Psoas muscle (tissue), 8 donors: ENCODE measurements around the gene HEATR1. TPM values are rescaled to one million over a fixed set of nuclear protein-coding genes. Genes with fewer than 3 reads are reported as not detected.

Experiments used
- ATAC-seq, 4 donors: fragments of 200-7000 bp; cut with Tn5 transposase; one replicate each; pipeline ENCODE4 v1.9.1; 2020; ENCODE audit warnings: moderate library complexity in 3 of 4, mild to moderate bottlenecking in 2 of 4
- DNase-seq, 2 donors: peaks; one replicate each; pipeline ENCODE4 v3.0.0-alpha.2; 2020
- H3K27ac ChIP-seq: fragments of 200-600 bp; one replicate; pipeline ENCODE4 v1.8.0; 2022
- H3K27me3 ChIP-seq, 3 donors: fragments of 200-600 bp in 1 of 3; one replicate each; pipeline versions ENCODE4 v1.6.1 to v1.8.0; 2013 to 2022; ENCODE audit warnings: low read length in 2 of 3, mild to moderate bottlenecking in 2 of 3, moderate library complexity in 1 of 3; ENCODE audit not compliant: insufficient read depth in 3 of 3
- H3K36me3 ChIP-seq, 2 donors: fragments of 200-600 bp in 1 of 2; one replicate each; pipeline versions ENCODE4 v1.6.1 to v1.8.0; 2013 to 2022; ENCODE audit warnings: low read depth in 1 of 2, mild to moderate bottlenecking in 1 of 2, moderate library complexity in 1 of 2; ENCODE audit not compliant: insufficient read depth in 1 of 2
- H3K4me1 ChIP-seq: fragments of 200-600 bp; one replicate; pipeline ENCODE4 v1.8.0; 2022
- H3K4me3 ChIP-seq: fragments of 200-600 bp; one replicate; pipeline ENCODE4 v1.8.0; 2022; ENCODE audit warnings: mild to moderate bottlenecking
- H3K9me3 ChIP-seq: fragments of 200-600 bp; one replicate; pipeline ENCODE4 v1.8.0; 2022
- CTCF ChIP-seq: fragments of 200-600 bp; IDR thresholded peaks from one replicate; pipeline ENCODE4 v1.8.0; 2022; ENCODE audit warnings: antibody characterized with exemption
- WGBS, 3 donors: extraction: QIAGEN DNeasy Blood & Tissue Kit; methylation state at CpG; one replicate each; pipeline versions ENCODE4 v1.1.6 to v1.1.7; 2013; 5-methylcytosine and 5-hydroxymethylcytosine counted together
- intact Hi-C, 2 donors: fragments of 100-400 bp; cut with DNase I; formaldehyde crosslinking; loops; one replicate each; pipeline versions ENCODE4 v1.11.0 to v1.14.2; 2022
- polyA plus RNA-seq, 3 donors: library from polyadenylated mRNA; stranded (reverse); fragments of 200-250 nt; gene quantifications; one replicate each; pipeline ENCODE4 v1.2.3, GENCODE V29; 2013
- total RNA-seq, 4 donors: library from RNA; stranded (reverse); fragmentation: NEBNext Ultra II Directional in 2 of 4; extraction: Animal tissue kit (Norgen Biotek cat#: 25700) in 2 of 4; gene quantifications; one replicate each; pipeline versions ENCODE4 v1.2.1 to v1.2.4, GENCODE V29; 2021 to 2023
- donor health status: healthy with polysubstance abuse.
- donor health status: DM: no; HTN: no; CAD: no; lungs with moderate emphysema.
- donor health status: Bipolar disorder and iron deficiency.
- donor health status: healthy.
- donor health status: DM: yes; HTN: yes; CAD: no.
- donor health status: DM: no; HTN: no; CAD: no.
- donor health status: DM: no; HTN: no; CAD: no.
- donor health status: DM: yes; HTN: yes; CAD: no.

Gene HEATR1
- total and polyA plus RNA-seq, 7 donors, result 4.5 to 23.9 (median 14.2) TPM

- ATAC-seq, result peak; percentile 90 to 93 (median 92)
- intact Hi-C loops, result loop anchor here in 1 of 2 donors (5.0 to 10.0 kb wide), 2 partner anchors 241 to 419 kb away; partner anchors contain the start of gene ERO1B
- peaks cover 3 to 30% of the 10 kb centered on the region in 2 donors for H3K36me3 ChIP-seq
Observed at GRCh38 chr1:236523704-236524141, 80.6 kb downstream of the HEATR1 start, which contains the start of gene LGALS8. TSS of gene LGALS8 (plus strand) at chr1:236523982. CDS start at chr1:236526071, 2,089 bp downstream.

GRCh38 chr1:236522937-236523703 lies 81.2 kb downstream of the HEATR1 start:
- intact Hi-C loops, result loop anchor here in 1 of 2 donors (5.0 to 10.0 kb wide), 2 partner anchors 241 to 418 kb away; partner anchors contain the start of gene ERO1B
- 23 to 35% (median 34%) methylated on average over 26 of the region's 26 CpGs for WGBS, 3 donors
- H3K9me3 ChIP-seq, result no peaks in the 10 kb centered on the region
- peak overlapping the region; percentile 82 for H3K27ac ChIP-seq
- peaks cover 3 to 24% of the 10 kb centered on the region in 2 donors for H3K36me3 ChIP-seq
- peak; percentile 42 to 61 (median 48) for ATAC-seq
- peak; percentile 27 to 66 for DNase-seq
- H3K27me3 ChIP-seq, result no peaks in the 10 kb centered on the region
- TF ChIP-seq CTCF, result no peak
- H3K4me3 ChIP-seq, result peak overlapping the region; percentile 85
- H3K4me1 ChIP-seq, result peaks cover 6% of the 10 kb centered on the region

More at GRCh38 chr1:236523704-236524141, 80.6 kb downstream of the HEATR1 start, which contains the start of gene LGALS8:
- no peaks in the 10 kb centered on the region for H3K27me3 ChIP-seq
- H3K4me1 ChIP-seq, result peaks cover 6% of the 10 kb centered on the region
- H3K27ac ChIP-seq, result peak within 1 kb of the TSS; percentile 82
- 1 to 2% (median 1%) methylated on average over 33 to 35 of the region's 35 CpGs for WGBS, 3 donors
- H3K9me3 ChIP-seq, result no peaks in the 10 kb centered on the region
- TF ChIP-seq CTCF, result no peak
- DNase-seq, result peak; percentile 92 to 93
- peak within 1 kb of the TSS; percentile 85 for H3K4me3 ChIP-seq

GRCh38 chr1:236520445-236521005 lies 83.8 kb downstream of the HEATR1 start:
- DNase-seq (no peak), ATAC-seq (no peak)
- intact Hi-C loops, result loop anchor here in 1 of 2 donors (5.0 to 10.0 kb wide), 2 partner anchors 238 to 416 kb away; partner anchors contain the start of gene ERO1B

GRCh38 chr1:236518322-236518721 lies 86.0 kb downstream of the HEATR1 start:
- intact Hi-C loops, result no loop called here
- no peaks in the 10 kb centered on the region for H3K36me3 ChIP-seq
- no peaks in the 10 kb centered on the region for H3K4me1 ChIP-seq
- TF ChIP-seq CTCF, result no peak
- no peaks in the 10 kb centered on the region for H3K27me3 ChIP-seq
- H3K9me3 ChIP-seq, result no peaks in the 10 kb centered on the region
- H3K4me3 ChIP-seq, result no peak overlapping the region
- ATAC-seq (no peak), DNase-seq (no peak)
- H3K27ac ChIP-seq, result no peak overlapping the region
- 74 to 84% (median 83%) methylated on average over 5 of the region's 5 CpGs for WGBS, 3 donors

More at GRCh38 chr1:236520445-236521005, 83.8 kb downstream of the HEATR1 start:
- no peak for TF ChIP-seq CTCF
- Histone ChIP-seq H3K27me3 (no peaks in the 10 kb centered on the region), H3K4me1 (peaks cover 6% of the 10 kb centered on the region), H3K36me3 (no peaks in the 10 kb centered on the region), H3K9me3 (no peaks in the 10 kb centered on the region), H3K27ac (no peak overlapping the region), H3K4me3 (no peak overlapping the region)
- WGBS, 3 donors, result 25 to 41% (median 36%) methylated on average over 4 of the region's 4 CpGs
